GM12878 (cell line): ENCODE measurements around the gene ANGPTL2. TPM values are rescaled to one million over a fixed set of nuclear protein-coding genes. Genes with fewer than 3 reads are reported as not detected.

Experiments
- ATAC-seq: fragments of 200-7000 bp; cut with Tn5 transposase; 3 replicates; pipeline ENCODE4 v1.9.1; 2020; ENCODE audit warnings: mild to moderate bottlenecking, moderate library complexity
- BruUV-seq: library from RNA; stranded (reverse); fragments of 400-500 nt; replicated peaks from 2 replicates; lab custom pipeline; 2021; lab: Mats Ljungman, UMichigan
- CTCF ChIA-PET: fragments of 300-600 bp; sonication (Branson Sonifier 250); formaldehyde crosslinking; extraction: SDS; loops from one replicate; lab custom pipeline; 2021; ENCODE audit warnings: inconsistent platforms; lab: Yijun Ruan, JAX
- POLR2A ChIA-PET: fragments of 350-600 bp; formaldehyde crosslinking; extraction: SDS; loops from one replicate; lab custom pipeline; 2021; ENCODE audit warnings: inconsistent platforms; lab: Charles Lee
- RAD21 ChIA-PET: fragments of 300-600 bp; sonication (Branson Sonifier 250); formaldehyde crosslinking; loops from one replicate; lab custom pipeline; 2023; ENCODE audit warnings: antibody characterized with exemption; ENCODE audit not compliant: unreplicated experiment; lab: Charles Lee
- SMC1A ChIA-PET: fragments of 300-600 bp; sonication (Branson Sonifier 250); formaldehyde crosslinking; loops from one replicate; lab custom pipeline; 2023; ENCODE audit not compliant: unreplicated experiment, uncharacterized antibody; lab: Charles Lee
- DNase-seq: peaks from one replicate; pipeline ENCODE4 v3.0.0-alpha.2; 2011; ENCODE audit warnings: low read depth, low spot score
- FAIRE-seq: peaks from 3 replicates; lab custom pipeline; 2011; peaks lifted over from hg19 to GRCh38; lab: Jason Lieb, UNC
- H2AFZ ChIP-seq: 2 replicates; pipeline ENCODE4 v1.6.0; 2011; ENCODE audit warnings: low read depth, low read length, control low read depth; ENCODE audit not compliant: control insufficient read depth
- H3K27ac ChIP-seq: 2 replicates; pipeline ENCODE4 v1.5.1; 2011; ENCODE audit warnings: control low read depth; ENCODE audit not compliant: control insufficient read depth, insufficient read depth
- H3K27me3 ChIP-seq, 2 experiments: replicated peaks in 1 of 2; 2 replicates each; pipeline versions ENCODE4 v1.6.0 to v1.6.1; 2011; ENCODE audit warnings: low read length in 1 of 2; ENCODE audit not compliant: control insufficient read depth in 2 of 2, insufficient read depth in 2 of 2
- H3K36me3 ChIP-seq, 2 experiments: 2 replicates each; pipeline ENCODE4 v1.5.1; 2011; ENCODE audit warnings: low read length in 1 of 2; ENCODE audit not compliant: control insufficient read depth in 2 of 2, insufficient read depth in 2 of 2
- H3K4me1 ChIP-seq: 2 replicates; pipeline ENCODE4 v1.6.1; 2011; ENCODE audit warnings: mild to moderate bottlenecking, low read length, moderate library complexity, mixed read lengths; ENCODE audit not compliant: control insufficient read depth, insufficient read depth
- H3K4me2 ChIP-seq: 2 replicates; pipeline ENCODE4 v1.6.0; 2011; ENCODE audit warnings: control low read depth; ENCODE audit not compliant: control insufficient read depth, insufficient read depth
- H3K4me3 ChIP-seq: fragments of 200-600 bp; sonication (generic); 2 replicates; pipeline ENCODE4 v1.5.1; 2016
- H3K79me2 ChIP-seq: 2 replicates; pipeline ENCODE4 v1.6.0; 2011; ENCODE audit warnings: low read length; ENCODE audit not compliant: control insufficient read depth, insufficient read depth
- H3K9ac ChIP-seq: 2 replicates; pipeline ENCODE4 v1.8.0; 2011; ENCODE audit warnings: low read length, control low read depth, mixed read lengths; ENCODE audit not compliant: control insufficient read depth, insufficient read depth
- H3K9me3 ChIP-seq: replicated peaks from 3 replicates; pipeline ENCODE4 v1.5.1; 2011; ENCODE audit warnings: mild to moderate bottlenecking, low read length; ENCODE audit not compliant: control insufficient read depth, insufficient read depth
- H4K20me1 ChIP-seq: 2 replicates; pipeline ENCODE4 v1.6.0; 2011; ENCODE audit not compliant: control insufficient read depth, insufficient read depth
- ATF2 ChIP-seq: IDR thresholded peaks from 2 replicates; pipeline ENCODE4 v1.6.1; 2012; ENCODE audit warnings: low read length, inconsistent platforms
- CEBPB ChIP-seq, 2 experiments: fragments of 150-350 bp in 1 of 2; IDR thresholded peaks; 2 replicates each; pipeline ENCODE4 v1.6.1; 2012 to 2014; ENCODE audit warnings: low read depth in 2 of 2, low read length in 2 of 2, borderline replicate concordance in 1 of 2, inconsistent platforms in 1 of 2
- CHD4 ChIP-seq: fragments of 200-600 bp; sonication (generic); IDR thresholded peaks from 2 replicates; pipeline ENCODE4 v1.6.1; 2016; ENCODE audit warnings: mild to moderate bottlenecking
- RAD21 ChIP-seq: IDR thresholded peaks from 2 replicates; pipeline ENCODE4 v1.6.1; 2011; ENCODE audit warnings: mild to moderate bottlenecking, low read depth, low read length, moderate library complexity; ENCODE audit not compliant: insufficient read depth
- RAD51 ChIP-seq: fragments of 450-650 bp; IDR thresholded peaks from 2 replicates; pipeline ENCODE4 v1.6.1; 2016; ENCODE audit warnings: moderate library complexity, mild to moderate bottlenecking, inconsistent platforms
- STAT1 ChIP-seq: fragments of 450-650 bp; conservative IDR thresholded peaks from 2 replicates; pipeline ENCODE4 v1.6.1; 2014; ENCODE audit warnings: antibody characterized with exemption, mild to moderate bottlenecking
- USF1 ChIP-seq: IDR thresholded peaks from 2 replicates; pipeline ENCODE4 v1.6.1; 2011; ENCODE audit warnings: borderline replicate concordance, low read depth, mild to moderate bottlenecking, moderate library complexity, mixed read lengths, low read length; ENCODE audit not compliant: insufficient read depth; ENCODE audit errors: extremely low read length
- WGBS: methylation state at CpG from one replicate; pipeline ENCODE4 v1.1.6; 2016; ENCODE audit warnings: low lambda C conversion rate; ENCODE audit not compliant: insufficient replicate concordance, insufficient coverage; ENCODE audit errors: missing lambda C conversion rate; 5-methylcytosine and 5-hydroxymethylcytosine counted together
- in situ Hi-C: fragments of 300-500 bp; cut with MboI; formaldehyde crosslinking; loops from 9 replicates; pipeline ENCODE4 v1.14.3; 2018; ENCODE audit warnings: mixed read lengths
- intact Hi-C: fragments of 100-400 bp; cut with micrococcal nuclease; formaldehyde crosslinking; loops from one replicate; pipeline ENCODE4 v1.14.2; 2022; ENCODE audit not compliant: unreplicated experiment
- polyA plus RNA-seq, 11 experiments: library from polyadenylated mRNA; depleted of rRNA in 4 of 11; unstranded in 6 of 11; stranded (reverse) in 5 of 11; fragments of >200 nt; fragmentation: Nextera tagmentation in 4 of 11; fragmentation: Illumina TruSeq in 1 of 11; extraction: Ambion mirVana in 4 of 11; extraction: Trizol in 1 of 11; gene quantifications; 1 replicate in 1 of 11; 2 replicates in 10 of 11; pipeline versions ENCODE4 v1.2.1 to v1.2.3, GENCODE V29; 2011 to 2016; ENCODE audit warnings: inconsistent platforms in 2 of 11, missing spikeins in 2 of 11, low read depth in 1 of 11
- total RNA-seq, 4 experiments: library from RNA; depleted of rRNA in 3 of 4; stranded (reverse); fragments of >200 nt in 3 of 4; fragmentation: Illumina TruSeq in 1 of 4; extraction: Trizol in 1 of 4; gene quantifications; 2 replicates each; pipeline versions ENCODE4 v1.2.1 to v1.2.3, GENCODE V29; 2013 to 2021

Gene ANGPTL2
- total and polyA plus RNA-seq, 10 of the 15 experiments (the other 5 are each of a cell fraction or from before 2014, with no cell fraction given): 0.13 to 2.6 (median 0.82) TPM; not detected in 1

GRCh38 chr9:127099664-127100063 is 22.8 kb downstream of the ANGPTL2 start:
- BruUV-seq: no TSS peak
- H3K4me1 ChIP-seq: no peaks in the 10 kb centered on the region
- no peak for FAIRE-seq
- no peak overlapping the region for H3K4me2 ChIP-seq
- ChIA-PET CTCF (no interaction called here), POLR2A (no interaction called here), SMC1A (no interaction called here), RAD21 (no interaction called here)
- H3K27ac ChIP-seq: no peak overlapping the region
- H3K4me3 ChIP-seq: no peak overlapping the region
- H3K9ac ChIP-seq: no peak overlapping the region
- no peaks in the 10 kb centered on the region for H4K20me1 ChIP-seq
- no peak overlapping the region for H2AFZ ChIP-seq
- no peaks in the 10 kb centered on the region for H3K79me2 ChIP-seq
- no peaks in the 10 kb centered on the region for H3K9me3 ChIP-seq
- intact Hi-C loops: no loop called here
- no peaks in the 10 kb centered on the region for H3K27me3 ChIP-seq
- 77% methylated on average over 3 of the region's 3 CpGs for WGBS
- no peak for ATAC-seq
- TF ChIP-seq CHD4: no peak
- no peak for TF ChIP-seq RAD51
- TF ChIP-seq RAD21: no peak
- TF ChIP-seq STAT1: no peak
- TF ChIP-seq ATF2: no peak
- no peak for TF ChIP-seq USF1
- TF ChIP-seq CEBPB (IDR thresholded peaks at IDR 0.05; ENCODE audit: borderline replicate concordance in 1 of 2, low read depth in 2 of 2, low read length in 2 of 2): no peak
- in situ Hi-C loops: no loop called here
- DNase-seq: no peak
- no peaks in the 10 kb centered on the region for H3K36me3 ChIP-seq
